ENCODE measurements around the gene CTBS.
A peak's percentile ranks its signal among the peaks of the same experiment; 100 is the strongest.
"Not testable (repeated sequence)": the region's sequence is repeated elsewhere in the genome, so short reads cannot be mapped to it uniquely, and the experiment has no call there.

CTBS gene

GRCh38 chr1:84569216-84569615 lies 5.0 kb downstream of the CTBS start:
- peaks cover 44% of the 10 kb centered on the region for H3K4me1 Mint-ChIP-seq
- H3K27ac Mint-ChIP-seq: no peak overlapping the region
- no peak overlapping the region for H3K4me3 Mint-ChIP-seq
- no peaks in the 10 kb centered on the region for H3K27me3 Mint-ChIP-seq
- peaks cover 6% of the 10 kb centered on the region in 2 donors for H3K9me3 Mint-ChIP-seq
- no peak for ATAC-seq
- DNase-seq: no peak

- H3K27ac Mint-ChIP-seq: no peak overlapping the region
- DNase-seq (no peak), ATAC-seq (no peak)
- no peaks in the 10 kb centered on the region for H3K4me1 Mint-ChIP-seq
- H3K27me3 Mint-ChIP-seq: no peaks in the 10 kb centered on the region
- no peak overlapping the region for H3K4me3 Mint-ChIP-seq
- no peaks in the 10 kb centered on the region for H3K9me3 Mint-ChIP-seq
Measured at GRCh38 chr1:84550826-84551225, 23.4 kb downstream of the CTBS start.

DNA sequence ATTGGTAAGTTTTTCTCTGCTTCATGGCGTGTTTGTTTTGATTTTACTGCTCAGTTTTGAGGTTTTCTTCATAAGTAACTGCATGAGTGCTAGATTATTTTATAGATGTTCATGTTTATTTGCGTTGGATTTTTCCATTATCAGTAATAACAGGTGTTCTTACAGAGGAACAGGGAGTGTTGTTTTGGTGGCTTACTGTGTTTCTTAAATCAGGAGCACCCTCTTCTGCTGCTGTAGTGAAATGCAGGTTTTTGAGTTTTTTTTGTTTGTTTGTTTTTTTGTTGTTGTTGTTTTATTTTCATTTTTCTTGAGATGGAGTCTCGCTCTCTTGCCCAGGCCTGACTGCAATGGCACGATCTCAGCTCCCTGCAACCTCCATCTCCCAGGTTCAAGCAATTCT lies 32.6 kb downstream of the CTBS start:
- no peak for DNase-seq
- Mint-ChIP-seq H3K9me3 (no peaks in the 10 kb centered on the region), H3K4me1 (peaks cover 18% of the 10 kb centered on the region), H3K27ac (no peak overlapping the region), H3K27me3 (no peaks in the 10 kb centered on the region), H3K4me3 (no peak overlapping the region)
- ATAC-seq: no peak

DNA sequence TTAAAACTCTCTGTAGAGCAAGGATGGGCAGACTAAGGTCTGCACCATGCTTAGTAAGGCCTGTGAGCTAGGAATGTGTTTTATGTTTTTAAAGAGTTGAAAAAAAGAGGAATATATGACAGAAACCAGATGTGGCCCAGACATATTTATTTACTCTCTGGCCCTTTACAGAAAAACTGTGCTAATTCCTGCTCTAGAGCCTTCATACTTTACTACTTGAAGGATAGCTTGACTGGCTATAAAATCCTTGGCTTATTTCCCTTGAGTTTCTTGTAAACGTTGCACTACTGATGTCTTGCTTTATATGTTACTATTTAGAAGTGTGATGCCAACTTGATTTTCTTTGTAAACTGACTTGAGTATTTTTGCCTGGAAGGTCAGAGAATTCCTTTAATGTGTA lies 33.5 kb downstream of the CTBS start:
- Mint-ChIP-seq H3K4me3 (no peak overlapping the region), H3K27ac (no peak overlapping the region), H3K4me1 (peaks cover 18% of the 10 kb centered on the region)

DNA sequence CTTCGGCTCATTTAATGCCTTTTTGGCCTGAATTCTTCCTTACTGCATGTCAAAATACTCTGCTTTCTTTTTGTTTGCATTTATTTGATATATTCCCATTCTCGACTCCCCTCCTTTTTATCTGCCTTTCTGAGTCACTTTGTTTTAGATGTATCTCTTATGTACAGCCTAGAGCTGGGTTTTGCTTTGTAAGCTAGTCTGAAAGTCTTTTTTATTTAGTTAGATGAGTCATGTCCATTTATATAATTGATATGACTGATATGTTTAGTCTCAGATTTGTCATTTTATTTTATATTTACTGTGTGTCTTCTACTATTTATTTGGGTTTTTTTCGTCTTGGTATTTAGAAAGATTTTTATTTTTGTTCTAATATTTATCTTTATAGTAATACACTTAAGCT lies 34.3 kb downstream of the CTBS start:
- H3K27me3 Mint-ChIP-seq: no peaks in the 10 kb centered on the region
- peaks cover 18% of the 10 kb centered on the region for H3K4me1 Mint-ChIP-seq
- DNase-seq (no peak), ATAC-seq (no peak)
- no peak overlapping the region for H3K27ac Mint-ChIP-seq
- no peaks in the 10 kb centered on the region for H3K9me3 Mint-ChIP-seq
- no peak overlapping the region for H3K4me3 Mint-ChIP-seq

More for the DNA sequence above, 33.5 kb downstream of the CTBS start:
- DNase-seq (no peak), ATAC-seq (no peak)
- Mint-ChIP-seq H3K27me3 (no peaks in the 10 kb centered on the region), H3K9me3 (no peaks in the 10 kb centered on the region)

DNA sequence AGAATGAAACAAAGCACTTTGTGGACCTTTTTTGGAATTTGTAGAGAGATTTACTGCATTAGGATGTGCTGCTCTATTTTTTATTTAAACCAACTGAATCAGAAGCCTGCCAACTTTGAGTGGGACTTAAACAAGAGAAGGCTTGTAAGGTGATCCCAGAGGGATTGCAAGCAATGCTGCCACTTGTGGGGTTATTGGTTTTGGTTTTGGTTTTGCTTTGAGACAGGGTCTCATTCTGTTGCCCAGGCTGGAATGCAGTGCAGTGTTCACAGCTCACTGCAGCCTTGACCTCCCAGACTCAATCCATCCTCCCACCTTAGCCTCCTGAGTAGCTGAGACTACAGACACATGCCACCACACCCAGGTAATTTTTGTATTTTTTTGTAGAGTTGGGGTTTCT lies 35.6 kb downstream of the CTBS start:
- Mint-ChIP-seq H3K27ac (no peak overlapping the region), H3K4me1 (peaks cover 18% of the 10 kb centered on the region), H3K27me3 (no peaks in the 10 kb centered on the region), H3K9me3 (no peaks in the 10 kb centered on the region), H3K4me3 (peak overlapping the region; percentile 24 to 35)
- ATAC-seq (peak; percentile 50), DNase-seq (no peak)

GRCh38 chr1:84525779-84526178 lies 48.5 kb downstream of the CTBS start:
- no peak for ATAC-seq

GRCh38 chr1:84524590-84524989 lies 49.6 kb downstream of the CTBS start:
- no peaks in the 10 kb centered on the region for H3K9me3 Mint-ChIP-seq
- DNase-seq: no peak

More at GRCh38 chr1:84525779-84526178, 48.5 kb downstream of the CTBS start:
- DNase-seq: no peak
- Mint-ChIP-seq H3K9me3 (no peaks in the 10 kb centered on the region), H3K4me3 (no peak overlapping the region), H3K27me3 (no peaks in the 10 kb centered on the region), H3K27ac (no peak overlapping the region), H3K4me1 (no peaks in the 10 kb centered on the region)

DNA sequence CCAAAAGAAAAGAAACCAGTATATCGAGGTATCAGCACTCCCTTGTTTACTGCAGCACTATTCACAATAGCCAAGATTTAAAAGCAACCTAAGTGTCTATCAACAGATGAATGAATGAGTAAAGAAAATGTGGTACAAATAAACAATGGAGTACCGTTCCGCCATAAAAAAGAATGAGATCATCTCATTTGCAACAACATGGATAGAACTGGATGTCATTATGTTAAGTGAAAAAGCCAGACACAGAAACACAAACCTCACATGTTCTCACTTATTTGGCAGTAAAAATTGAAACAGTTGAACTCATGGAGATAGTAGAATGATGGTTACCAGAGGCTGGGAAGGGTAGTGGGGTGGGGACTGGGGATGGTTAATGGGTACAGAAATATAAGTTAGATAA lies 63.6 kb downstream of the CTBS start:
- H3K4me1 Mint-ChIP-seq: no peaks in the 10 kb centered on the region
- no peak overlapping the region for H3K27ac Mint-ChIP-seq
- H3K27me3 Mint-ChIP-seq: no peaks in the 10 kb centered on the region
- H3K4me3 Mint-ChIP-seq: no peak overlapping the region
- ATAC-seq (no peak), DNase-seq (no peak)
- no peaks in the 10 kb centered on the region for H3K9me3 Mint-ChIP-seq

More at GRCh38 chr1:84524590-84524989, 49.6 kb downstream of the CTBS start:
- H3K4me3 Mint-ChIP-seq: no peak overlapping the region
- ATAC-seq: no peak
- peak overlapping the region in 1 of 2 donors; percentile 62 for H3K27ac Mint-ChIP-seq
- no peaks in the 10 kb centered on the region for H3K27me3 Mint-ChIP-seq
- H3K4me1 Mint-ChIP-seq: no peaks in the 10 kb centered on the region

- no peak for ATAC-seq
- Mint-ChIP-seq H3K27me3 (no peaks in the 10 kb centered on the region), H3K27ac (no peak overlapping the region), H3K9me3 (no peaks in the 10 kb centered on the region), H3K4me1 (no peaks in the 10 kb centered on the region), H3K4me3 (no peak overlapping the region)
- DNase-seq: no peak
Measured at GRCh38 chr1:84510165-84510564, 64.1 kb downstream of the CTBS start.

DNA sequence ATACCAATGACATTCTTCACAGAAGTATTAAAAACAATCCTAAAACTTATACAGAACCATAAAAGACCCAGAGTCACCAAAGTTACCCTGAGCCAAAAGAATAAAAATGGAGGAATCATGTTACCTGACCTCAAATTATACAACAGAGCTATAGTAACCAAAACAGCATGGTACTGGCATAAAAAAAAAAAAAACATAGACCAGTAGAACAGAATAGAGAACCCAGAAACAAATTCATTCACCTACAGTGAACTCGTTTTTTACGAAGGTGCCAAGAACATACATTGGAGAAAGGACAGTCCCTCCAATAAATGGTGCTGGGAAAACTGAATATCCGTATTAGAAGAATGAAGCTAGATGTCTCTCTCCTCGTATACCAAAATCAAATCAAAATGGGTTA lies 65.2 kb downstream of the CTBS start:
- H3K27me3 Mint-ChIP-seq: no peaks in the 10 kb centered on the region
- H3K4me1 Mint-ChIP-seq: peaks cover 7% of the 10 kb centered on the region
- H3K4me3 Mint-ChIP-seq: no peak overlapping the region
- DNase-seq: no peak
- no peak for ATAC-seq
- no peak overlapping the region for H3K27ac Mint-ChIP-seq
- no peaks in the 10 kb centered on the region for H3K9me3 Mint-ChIP-seq

DNA sequence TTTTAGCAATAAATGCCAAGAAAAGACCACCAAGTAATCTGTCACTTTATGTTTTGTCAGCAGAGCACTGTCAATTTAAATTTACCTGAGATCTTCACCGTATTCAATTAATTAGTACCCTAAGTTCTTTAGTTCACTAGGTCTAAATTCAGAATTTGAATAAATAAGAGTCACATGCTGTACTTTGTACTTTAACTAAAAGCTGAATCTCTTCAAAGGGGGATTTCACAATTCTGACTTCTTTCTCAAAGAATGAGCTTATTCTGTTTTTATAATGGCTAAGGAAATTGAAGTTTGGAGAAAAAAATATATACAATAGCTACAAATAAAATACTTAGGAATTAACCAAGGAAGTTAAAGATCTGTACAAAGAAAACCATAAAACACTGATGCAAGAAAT lies 65.7 kb downstream of the CTBS start:
- Mint-ChIP-seq H3K27ac (no peak overlapping the region), H3K4me1 (peaks cover 12% of the 10 kb centered on the region), H3K9me3 (no peaks in the 10 kb centered on the region), H3K4me3 (no peak overlapping the region), H3K27me3 (no peaks in the 10 kb centered on the region)
- DNase-seq: no peak
- no peak for ATAC-seq

DNA sequence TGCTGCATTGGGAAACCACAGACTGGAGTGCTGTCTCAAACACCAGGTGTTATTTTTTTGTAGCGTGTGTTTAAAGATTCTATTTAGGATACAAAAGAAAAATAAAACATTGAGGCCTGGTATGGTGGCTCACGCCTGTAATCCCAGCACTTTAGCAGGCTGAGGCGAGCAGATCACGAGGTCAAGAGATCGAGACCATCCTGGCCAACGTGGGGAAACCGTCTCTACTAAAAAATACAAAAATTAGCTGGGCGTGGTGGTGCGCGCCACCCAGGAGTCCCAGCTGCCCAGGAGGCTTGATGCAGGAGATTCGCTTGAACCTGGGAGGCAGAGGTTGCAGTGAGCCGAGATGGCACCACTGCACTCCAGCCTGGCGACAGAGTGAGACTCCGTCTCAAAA lies 66.4 kb downstream of the CTBS start:
- H3K4me1 Mint-ChIP-seq: peaks cover 17% of the 10 kb centered on the region
- ATAC-seq: not testable (repeated sequence)

GRCh38 chr1:84506729-84507453 lies 67.3 kb downstream of the CTBS start:
- ATAC-seq (no peak), DNase-seq (no peak)
- Mint-ChIP-seq H3K4me1 (peaks cover 19% of the 10 kb centered on the region), H3K4me3 (peak overlapping the region; percentile 91 to 94), H3K27me3 (no peaks in the 10 kb centered on the region), H3K27ac (peak overlapping the region; percentile 96 to 98), H3K9me3 (no peaks in the 10 kb centered on the region)

More for the DNA sequence above, 66.4 kb downstream of the CTBS start:
- not testable (repeated sequence) for H3K27ac Mint-ChIP-seq, H3K4me3 Mint-ChIP-seq, H3K9me3 Mint-ChIP-seq, DNase-seq, H3K27me3 Mint-ChIP-seq

DNA sequence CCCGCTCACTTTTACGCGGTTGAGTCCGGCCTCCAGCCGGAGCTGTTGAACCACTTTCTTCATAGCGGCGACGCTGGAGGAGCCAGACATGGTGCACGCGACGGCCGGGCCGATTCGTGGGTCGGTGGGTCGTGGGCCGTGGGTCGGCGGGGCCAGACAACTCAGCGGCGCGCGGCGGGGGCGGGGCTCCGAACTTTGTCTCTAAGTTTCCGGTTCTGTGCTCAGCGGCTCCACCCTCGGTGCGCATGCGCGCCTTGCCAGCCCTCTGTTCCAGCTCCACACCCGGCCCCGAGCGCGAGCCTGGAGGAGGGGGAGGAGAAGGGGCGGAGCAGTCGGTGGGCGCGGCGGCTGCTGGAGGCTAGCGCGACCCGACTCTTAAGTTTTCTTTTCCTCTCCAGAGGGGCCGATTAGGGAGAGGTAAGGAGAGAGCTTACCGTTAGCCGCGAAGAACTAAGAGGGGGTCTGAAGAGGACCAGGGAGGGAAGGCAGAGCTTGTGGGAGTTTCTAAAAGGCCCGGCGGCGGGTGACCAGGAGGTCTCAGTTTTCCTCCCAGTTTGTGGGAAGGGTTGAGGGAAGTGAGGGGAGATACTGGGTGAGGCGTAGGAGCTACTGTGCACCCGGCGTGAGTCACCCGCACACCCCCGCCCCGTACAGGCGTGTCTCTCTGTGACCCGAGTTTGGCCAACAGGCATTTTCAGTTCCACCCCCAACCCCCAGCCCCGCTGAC lies 68.1 kb downstream of the CTBS start, which contains the start of the genes GNG5 and SPATA1:
TSS of gene GNG5 (minus strand) at position 580 of the 727 bp plus-strand sequence. CDS start at position 90, 490 bp downstream.
TSS of gene SPATA1 (plus strand) at position 385 of the 727 bp plus-strand sequence. CDS start 9,974 bp downstream, outside the sequence.
- peak within 1 kb of the TSS; percentile 91 to 95 for H3K4me3 Mint-ChIP-seq
- H3K4me1 Mint-ChIP-seq: peaks cover 26% of the 10 kb centered on the region
- peak; percentile 97 to 98 for DNase-seq
- peak within 1 kb of the TSS; percentile 96 to 98 for H3K27ac Mint-ChIP-seq
- peak; percentile 92 for ATAC-seq
- no peaks in the 10 kb centered on the region for H3K9me3 Mint-ChIP-seq
- no peaks in the 10 kb centered on the region for H3K27me3 Mint-ChIP-seq

DNA sequence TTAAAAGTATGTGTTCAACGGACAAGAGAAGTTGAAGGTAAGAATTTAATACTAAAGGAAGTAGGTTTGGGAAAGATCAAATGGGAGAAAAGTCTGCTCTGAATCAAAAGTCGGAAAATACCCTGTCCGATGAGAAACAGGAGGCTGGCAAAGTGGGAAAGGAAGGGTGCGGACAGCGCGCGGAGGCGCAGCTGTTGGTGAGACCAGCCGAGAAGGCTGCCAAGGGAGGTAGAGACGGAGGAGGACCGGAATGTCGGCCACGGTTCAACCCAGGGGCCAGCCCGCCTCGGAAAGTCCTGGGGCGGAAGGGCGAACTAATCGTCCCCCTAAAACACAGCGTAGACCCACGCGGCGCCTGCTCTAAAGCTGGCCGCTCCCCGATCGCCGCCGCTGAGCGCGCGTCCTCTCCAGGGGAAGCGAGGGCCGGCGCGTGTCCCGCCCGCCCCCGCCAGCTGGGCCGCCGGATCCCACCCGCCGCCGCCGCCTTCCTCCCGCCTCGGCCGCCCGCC lies 68.7 kb downstream of the CTBS start:
- ATAC-seq (peak; percentile 37), DNase-seq (no peak)
- Mint-ChIP-seq H3K27me3 (no peaks in the 10 kb centered on the region), H3K27ac (peak overlapping the region; percentile 96 to 98), H3K9me3 (no peaks in the 10 kb centered on the region), H3K4me3 (peak overlapping the region; percentile 91 to 95), H3K4me1 (peaks cover 30% of the 10 kb centered on the region)
